Bronchial epithelial cell (primary cell): ENCODE measurements around the gene CA14. TPM values are rescaled to one million over a fixed set of nuclear protein-coding genes. Genes with fewer than 3 reads are reported as not detected.

Source experiments
- DNase-seq: peaks from one replicate; pipeline ENCODE4 v3.0.0-alpha.2; 2010; ENCODE audit warnings: low read depth
- FAIRE-seq: peaks from 2 replicates; lab custom pipeline; 2011; peaks lifted over from hg19 to GRCh38; lab: Jason Lieb, UNC
- H3K27me3 ChIP-seq: 2 replicates; pipeline ENCODE4 v1.5.1; 2011; ENCODE audit warnings: low read length; ENCODE audit not compliant: control insufficient read depth, insufficient read depth
- H3K36me3 ChIP-seq: 2 replicates; pipeline ENCODE4 v1.5.1; 2011; ENCODE audit warnings: low read length; ENCODE audit not compliant: control insufficient read depth, insufficient read depth
- H3K4me3 ChIP-seq: 2 replicates; pipeline ENCODE4 v1.5.1; 2011; ENCODE audit warnings: mild to moderate bottlenecking, low read depth, low read length, control low read depth
- CTCF ChIP-seq: IDR thresholded peaks from 2 replicates; pipeline ENCODE4 v1.5.1; 2011; ENCODE audit warnings: mild to moderate bottlenecking, moderate library complexity, low read length, control low read depth, inconsistent platforms; ENCODE audit not compliant: insufficient read depth, severe bottlenecking
- total RNA-seq: library from RNA; depleted of rRNA; stranded (reverse); fragments of >200 nt; gene quantifications from 2 replicates; pipeline ENCODE4 v1.2.1, GENCODE V29; 2014

Gene CA14
- total RNA-seq, 1 donor from 2014 or later = not detected

DNA sequence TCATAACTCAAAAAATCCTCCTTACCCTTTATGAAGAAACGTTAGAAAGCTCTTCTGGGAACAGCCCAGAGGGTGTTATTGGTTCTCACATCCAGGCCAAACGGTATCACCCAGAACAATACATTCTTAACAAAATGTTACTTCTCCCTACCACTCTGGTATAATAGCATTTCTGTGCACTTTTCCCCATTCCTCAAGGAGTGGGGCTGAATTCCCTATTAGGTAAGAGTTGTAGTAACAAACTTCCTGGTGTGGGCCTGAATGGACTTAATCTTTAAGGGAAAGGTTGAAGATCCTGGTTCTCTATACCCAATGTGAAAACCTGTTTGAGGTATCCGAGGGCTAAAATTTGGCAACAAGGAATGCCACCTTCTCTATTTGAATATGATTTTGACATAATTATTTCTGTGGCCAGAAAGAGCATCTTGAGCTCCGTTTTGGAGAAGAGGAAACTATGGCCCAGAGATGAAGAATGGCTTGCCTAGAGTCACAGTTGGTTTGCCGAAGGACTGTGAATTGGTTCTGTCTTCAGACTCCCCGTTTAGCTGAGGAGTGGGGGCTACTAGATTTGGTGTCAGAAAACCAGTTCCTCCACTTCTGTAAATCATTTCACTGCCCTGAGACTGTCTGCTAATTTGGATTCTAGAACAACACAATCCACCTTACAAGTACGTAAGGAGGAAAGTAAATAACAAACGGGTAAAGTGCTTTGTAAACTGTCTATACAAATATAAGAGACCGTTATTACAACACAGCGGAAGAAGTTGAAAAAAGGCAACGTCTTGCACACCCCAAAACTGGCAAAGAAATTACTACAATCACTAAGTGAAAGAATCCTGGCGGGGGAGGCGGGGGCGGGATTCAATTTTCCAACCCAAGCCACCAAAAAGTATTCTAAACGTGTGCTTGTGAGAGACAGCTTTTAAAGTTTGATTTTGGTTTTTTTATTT, 23.9 kb upstream of the CA14 start:
- DNase-seq = peak; percentile 32
- Histone ChIP-seq H3K4me3 (peak overlapping the region; percentile 66), H3K36me3 (no peaks in the 10 kb centered on the region), H3K27me3 (no peaks in the 10 kb centered on the region)
- FAIRE-seq = no peak
- no peak for TF ChIP-seq CTCF

DNA sequence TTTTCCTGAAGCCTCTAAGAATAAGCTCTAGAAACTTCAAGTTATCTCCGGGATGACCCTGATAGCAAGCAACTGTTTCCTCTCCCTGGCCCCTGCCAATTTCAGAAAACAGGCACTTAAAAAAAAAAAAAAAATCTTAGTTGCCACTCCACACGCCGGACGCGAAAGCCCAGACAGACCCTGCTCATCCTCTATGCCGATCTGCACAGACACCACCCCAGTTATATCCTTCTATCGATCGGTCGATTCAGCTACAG, 23.3 kb upstream of the CA14 start:
- no peak for TF ChIP-seq CTCF
- H3K4me3 ChIP-seq = peak overlapping the region; percentile 66
- DNase-seq = no peak
- H3K27me3 ChIP-seq = no peaks in the 10 kb centered on the region
- FAIRE-seq = no peak
- no peaks in the 10 kb centered on the region for H3K36me3 ChIP-seq

GRCh38 chr1:150234566-150235293, 22.8 kb upstream of the CA14 start:
- FAIRE-seq (no peak), DNase-seq (peak; percentile 54)
- no peaks in the 10 kb centered on the region for H3K36me3 ChIP-seq
- no peaks in the 10 kb centered on the region for H3K27me3 ChIP-seq
- H3K4me3 ChIP-seq = peak overlapping the region; percentile 66
- TF ChIP-seq CTCF = no peak

- H3K4me3 ChIP-seq = peak overlapping the region; percentile 66
- TF ChIP-seq CTCF = no peak
- no peaks in the 10 kb centered on the region for H3K36me3 ChIP-seq
- H3K27me3 ChIP-seq = no peaks in the 10 kb centered on the region
- no peak for FAIRE-seq
- no peak for DNase-seq
These were observed 22.2 kb upstream of the CA14 start for GRCh38 chr1:150235294-150235851.

DNA sequence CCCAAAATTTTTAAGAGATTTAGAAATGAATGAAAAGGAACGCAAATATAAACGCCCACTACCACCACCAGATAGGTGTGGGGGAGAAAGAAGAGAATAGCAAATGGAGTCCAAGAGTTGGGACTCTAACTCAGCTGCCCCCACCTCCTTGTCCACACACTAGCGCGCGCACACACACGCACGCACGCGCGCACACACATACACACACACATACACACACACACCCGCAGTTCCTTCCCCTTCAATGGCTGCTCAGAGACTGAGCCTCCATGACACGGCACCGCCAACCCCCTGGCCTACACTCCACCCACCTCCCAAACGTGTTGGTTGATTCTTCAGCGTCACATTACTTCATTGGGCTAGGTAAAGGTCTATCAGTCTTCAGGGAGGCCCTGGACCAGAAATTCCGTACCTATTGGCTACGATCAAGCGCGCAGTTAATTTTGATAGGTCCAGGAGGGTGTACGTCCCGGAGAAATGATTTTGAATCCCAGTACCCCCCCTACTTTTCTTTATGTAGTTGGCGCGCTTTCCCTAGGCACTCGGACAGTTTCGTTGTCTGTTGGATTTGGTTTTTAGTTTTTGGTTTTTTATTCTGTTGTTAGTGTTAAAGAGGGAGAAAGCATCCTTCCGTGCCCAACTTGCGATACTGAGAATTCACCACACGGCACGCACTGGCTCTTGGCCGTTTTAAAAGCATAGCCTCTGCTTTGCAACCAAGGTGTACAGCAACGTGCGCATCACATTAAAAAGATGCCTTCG, 21.5 kb upstream of the CA14 start, which contains the start of gene ANP32E:
Gene ANP32E (minus strand): TSS at position 261 of the 762 bp plus-strand sequence. CDS start 326 bp downstream, outside the sequence.
- TF ChIP-seq CTCF = no peak
- FAIRE-seq = no peak
- Histone ChIP-seq H3K36me3 (no peaks in the 10 kb centered on the region), H3K4me3 (peak within 1 kb of the TSS; percentile 66), H3K27me3 (no peaks in the 10 kb centered on the region)
- DNase-seq = peak; percentile 99
